Measurements from ENCODE around the gene WSCD2.

DNA sequence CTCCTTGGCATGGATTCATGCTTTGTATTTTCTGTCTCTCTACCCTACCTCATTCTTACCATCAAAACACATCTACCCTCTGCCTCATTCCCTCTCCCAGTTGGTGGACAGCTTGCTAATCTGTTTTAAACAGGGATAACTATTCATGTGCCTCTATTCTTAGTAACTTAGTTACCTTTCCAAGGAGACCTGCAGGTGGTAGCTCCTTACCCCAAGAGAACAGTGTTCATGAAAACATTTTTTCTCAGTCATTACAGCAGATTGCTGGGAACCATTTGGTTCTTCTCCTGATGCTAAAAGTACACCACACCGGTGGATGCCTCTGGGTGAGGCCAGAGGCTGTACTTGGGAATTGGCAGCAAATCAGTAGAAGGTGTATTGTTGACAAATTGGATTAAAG, 137.0 kb downstream of the WSCD2 start:
- TF ChIP-seq CTCF (optimal IDR thresholded peaks at IDR 0.05 in 1 of 3, IDR thresholded peaks at IDR 0.05 in 1 of 3, conservative IDR thresholded peaks at IDR 0.05 in 1 of 3; ENCODE audit: extremely low read depth in 1 of 3, insufficient read depth in 2 of 3, low read length in 3 of 3) (no peak), EZH2 (IDR thresholded peaks at IDR 0.05; ENCODE audit: low read length) (no peak)
